ENCODE measurements around the gene GSTP1. TPM values are rescaled to one million over a fixed set of nuclear protein-coding genes. Genes with fewer than 3 reads are reported as not detected.
A peak's percentile ranks its signal among the peaks of the same experiment; 100 is the strongest.

The GSTP1 gene
- total and polyA plus RNA-seq, 8 donors: 393 to 2,840 (median 647) TPM

DNA sequence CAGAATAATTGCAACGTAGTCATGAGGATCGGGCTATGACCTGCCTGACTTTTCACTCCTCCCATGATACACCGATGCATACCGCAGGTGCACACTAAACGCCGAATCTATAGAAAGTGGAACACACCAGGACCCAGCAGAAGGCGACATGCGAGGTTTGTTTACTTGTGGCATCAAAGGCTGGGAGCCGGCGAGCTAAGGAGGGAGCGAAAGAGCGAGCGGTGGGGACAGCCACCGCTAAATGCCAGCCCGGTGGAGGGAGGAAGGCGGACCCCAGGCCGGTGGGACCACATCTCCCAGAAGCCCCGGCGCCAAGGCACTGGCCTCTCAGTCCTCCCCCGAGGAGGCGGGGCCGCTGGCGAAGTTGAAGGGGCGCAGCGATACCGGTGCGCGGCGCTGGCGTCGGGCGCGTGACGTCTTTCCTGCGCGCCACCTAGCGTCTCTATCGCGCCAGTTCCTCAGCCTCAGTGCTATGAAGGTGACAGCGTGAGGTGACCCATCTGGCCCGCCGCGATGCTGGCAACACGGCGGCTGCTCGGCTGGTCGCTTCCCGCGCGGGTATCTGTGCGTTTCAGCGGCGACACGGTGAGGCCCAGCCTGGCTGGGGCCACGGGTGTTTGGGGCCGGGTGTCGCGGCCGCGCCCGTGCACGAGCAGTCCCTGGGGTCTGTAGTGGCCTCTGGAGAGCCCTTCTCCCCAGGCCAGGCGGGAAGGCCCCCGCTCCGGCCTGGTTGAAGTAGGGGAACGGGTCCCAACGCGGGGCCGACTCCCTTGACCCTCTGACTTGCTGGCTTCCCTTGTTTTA is 23.1 kb downstream of the GSTP1 start, which contains the start of gene NDUFV1:
TSS of gene NDUFV1 (plus strand) at position 445 of the 804 bp plus-strand sequence. CDS start at position 514, 69 bp downstream.
- Histone ChIP-seq H3K27me3 (no peaks in the 10 kb centered on the region), H3K9me3 (no peaks in the 10 kb centered on the region), H3K36me3 (peaks cover 30 to 34% (median 33%) of the 10 kb centered on the region in 4 donors), H3K4me1 (peaks cover 16 to 41% (median 27%) of the 10 kb centered on the region in 4 donors), H3K27ac (peak within 1 kb of the TSS; percentile 75 to 92 (median 90)), H3K4me3 (peak within 1 kb of the TSS; percentile 96 to 99 (median 98))
- intact Hi-C loops (cut with DNase I; ENCODE audit: low total_unique reads): no loop called here
- WGBS, 5 donors: 0 to 3% (median 1%) methylated on average over 19 to 69 of the region's 69 CpGs
- DNase-seq: peak; percentile 98 to 99
- TF ChIP-seq POLR2AphosphoS5 (IDR thresholded peaks at IDR 0.05) (peak; percentile 92 to 97 (median 93)), EP300 (IDR thresholded peaks at IDR 0.05) (no peak), POLR2A (IDR thresholded peaks at IDR 0.05) (no peak)
- TF ChIP-seq, protein P1, sequence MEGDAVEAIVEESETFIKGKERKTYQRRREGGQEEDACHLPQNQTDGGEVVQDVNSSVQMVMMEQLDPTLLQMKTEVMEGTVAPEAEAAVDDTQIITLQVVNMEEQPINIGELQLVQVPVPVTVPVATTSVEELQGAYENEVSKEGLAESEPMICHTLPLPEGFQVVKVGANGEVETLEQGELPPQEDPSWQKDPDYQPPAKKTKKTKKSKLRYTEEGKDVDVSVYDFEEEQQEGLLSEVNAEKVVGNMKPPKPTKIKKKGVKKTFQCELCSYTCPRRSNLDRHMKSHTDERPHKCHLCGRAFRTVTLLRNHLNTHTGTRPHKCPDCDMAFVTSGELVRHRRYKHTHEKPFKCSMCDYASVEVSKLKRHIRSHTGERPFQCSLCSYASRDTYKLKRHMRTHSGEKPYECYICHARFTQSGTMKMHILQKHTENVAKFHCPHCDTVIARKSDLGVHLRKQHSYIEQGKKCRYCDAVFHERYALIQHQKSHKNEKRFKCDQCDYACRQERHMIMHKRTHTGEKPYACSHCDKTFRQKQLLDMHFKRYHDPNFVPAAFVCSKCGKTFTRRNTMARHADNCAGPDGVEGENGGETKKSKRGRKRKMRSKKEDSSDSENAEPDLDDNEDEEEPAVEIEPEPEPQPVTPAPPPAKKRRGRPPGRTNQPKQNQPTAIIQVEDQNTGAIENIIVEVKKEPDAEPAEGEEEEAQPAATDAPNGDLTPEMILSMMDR (IDR thresholded peaks at IDR 0.05): peak in 5 of 7 experiments; percentile 63 to 89 (median 76)

DNA sequence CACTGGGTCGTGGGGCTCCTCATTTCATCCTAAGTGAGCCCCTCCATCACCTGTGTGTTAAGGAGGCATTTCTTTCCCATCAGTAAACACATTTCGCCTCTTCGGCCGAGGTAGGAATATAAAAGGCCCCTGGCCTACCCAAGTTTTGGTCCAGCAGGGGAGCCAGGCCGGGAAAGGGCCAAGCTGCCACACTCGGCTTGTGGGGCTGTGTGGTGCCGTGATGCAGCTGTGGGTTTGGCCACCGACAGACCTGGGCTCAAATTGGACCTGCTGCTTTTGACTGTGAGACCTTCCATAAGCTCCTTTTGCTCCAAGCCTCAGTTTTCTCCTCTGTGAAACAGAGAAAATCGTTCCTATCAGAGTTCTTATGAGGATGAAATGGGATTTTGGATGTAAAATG is 23.9 kb downstream of the GSTP1 start:
- intact Hi-C loops (cut with DNase I; ENCODE audit: low total_unique reads): no loop called here
- peak overlapping the region in 3 of 5 donors; percentile 90 to 92 (median 92) for H3K27ac ChIP-seq

DNA sequence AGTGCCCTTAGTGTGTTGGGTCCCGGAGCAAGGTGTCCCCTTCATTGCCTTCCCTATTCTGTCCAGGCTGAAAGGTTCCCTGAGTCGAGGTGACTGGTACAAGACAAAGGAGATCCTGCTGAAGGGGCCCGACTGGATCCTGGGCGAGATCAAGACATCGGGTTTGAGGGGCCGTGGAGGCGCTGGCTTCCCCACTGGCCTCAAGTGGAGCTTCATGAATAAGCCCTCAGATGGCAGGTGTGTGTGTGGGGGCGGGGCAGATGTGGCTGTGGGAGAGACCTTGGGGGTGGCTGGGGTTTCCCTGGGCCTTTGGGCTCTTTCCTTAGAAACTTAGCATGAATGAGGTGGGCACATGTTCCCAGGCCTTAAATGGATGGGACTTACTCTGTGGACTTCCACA is 24.9 kb downstream of the GSTP1 start:
- H3K4me1 ChIP-seq: peaks cover 16 to 44% (median 28%) of the 10 kb centered on the region in 4 donors
- no peak overlapping the region for H3K4me3 ChIP-seq
- no peak overlapping the region for H3K27ac ChIP-seq
- peaks cover 39 to 52% (median 47%) of the 10 kb centered on the region in 4 donors for H3K36me3 ChIP-seq
- H3K9me3 ChIP-seq: no peaks in the 10 kb centered on the region
- H3K27me3 ChIP-seq: no peaks in the 10 kb centered on the region
- DNase-seq: no peak
- intact Hi-C loops (cut with DNase I; ENCODE audit: low total_unique reads): no loop called here
- TF ChIP-seq, protein P1 (IDR thresholded peaks at IDR 0.05): no peak
- no peak for TF ChIP-seq POLR2AphosphoS5 (IDR thresholded peaks at IDR 0.05)
- no peak for TF ChIP-seq POLR2A (IDR thresholded peaks at IDR 0.05)
- TF ChIP-seq EP300 (IDR thresholded peaks at IDR 0.05): no peak
- WGBS, 5 donors: 94 to 98% (median 95%) methylated on average over 8 of the region's 8 CpGs

More for the DNA sequence above, 23.9 kb downstream of the GSTP1 start:
- H3K27me3 ChIP-seq: no peaks in the 10 kb centered on the region
- peaks cover 16 to 41% (median 27%) of the 10 kb centered on the region in 4 donors for H3K4me1 ChIP-seq
- H3K9me3 ChIP-seq: no peaks in the 10 kb centered on the region
- 26 to 40% (median 32%) methylated on average over 9 of the region's 9 CpGs for WGBS, 5 donors
- peak overlapping the region; percentile 96 to 99 (median 98) for H3K4me3 ChIP-seq
- DNase-seq: peak in 1 of 2 donors; percentile 8
- TF ChIP-seq POLR2A (IDR thresholded peaks at IDR 0.05) (no peak), EP300 (IDR thresholded peaks at IDR 0.05) (no peak), POLR2AphosphoS5 (IDR thresholded peaks at IDR 0.05) (no peak)
- TF ChIP-seq, protein P1 (IDR thresholded peaks at IDR 0.05): no peak
- peaks cover 38 to 42% (median 40%) of the 10 kb centered on the region in 4 donors for H3K36me3 ChIP-seq

DNA sequence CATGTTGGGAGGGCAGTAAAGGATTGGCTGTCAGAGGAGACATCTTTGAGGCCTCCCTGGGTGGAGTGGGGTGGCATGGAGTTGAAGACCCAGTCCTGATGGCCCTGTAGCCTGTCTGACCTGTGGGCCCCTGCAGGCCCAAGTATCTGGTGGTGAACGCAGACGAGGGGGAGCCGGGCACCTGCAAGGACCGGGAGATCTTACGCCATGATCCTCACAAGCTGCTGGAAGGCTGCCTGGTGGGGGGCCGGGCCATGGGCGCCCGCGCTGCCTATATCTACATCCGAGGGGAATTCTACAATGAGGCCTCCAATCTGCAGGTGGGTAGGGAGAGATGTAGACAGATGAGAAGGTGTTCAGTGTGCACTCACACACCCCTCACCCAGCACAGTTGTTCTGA is 25.7 kb downstream of the GSTP1 start:
- DNase-seq: no peak
- Histone ChIP-seq H3K36me3 (peaks cover 39 to 53% (median 47%) of the 10 kb centered on the region in 4 donors), H3K4me3 (no peak overlapping the region), H3K9me3 (no peaks in the 10 kb centered on the region), H3K27ac (no peak overlapping the region), H3K27me3 (peaks cover 0 to 6% (median 0%) of the 10 kb centered on the region in 3 donors), H3K4me1 (peaks cover 23 to 52% (median 37%) of the 10 kb centered on the region in 4 donors)
- intact Hi-C loops (cut with DNase I; ENCODE audit: low total_unique reads): no loop called here
- TF ChIP-seq POLR2A (IDR thresholded peaks at IDR 0.05): no peak
- TF ChIP-seq EP300 (IDR thresholded peaks at IDR 0.05): no peak
- TF ChIP-seq, protein P1 (IDR thresholded peaks at IDR 0.05): no peak
- TF ChIP-seq POLR2AphosphoS5 (IDR thresholded peaks at IDR 0.05): no peak
- 91 to 95% (median 93%) methylated on average over 6 to 10 of the region's 10 CpGs for WGBS, 5 donors
